Dermis blood vessel endothelial cell (primary cell): Measurements from ENCODE around the gene BCL7A. TPM values are rescaled to one million over a fixed set of nuclear protein-coding genes. Genes with fewer than 3 reads are reported as not detected.
"Not testable (repeated sequence)": the region's sequence is repeated elsewhere in the genome, so short reads cannot be mapped to it uniquely, and the experiment has no call there.

Source experiments
- DNase-seq: peaks from one replicate; pipeline ENCODE4 v3.0.0; 2010
- total RNA-seq: library from RNA; depleted of rRNA; stranded (reverse); fragments of >200 nt; gene quantifications from 2 replicates; pipeline ENCODE4 v1.2.3, GENCODE V29; 2014

The BCL7A gene
- total RNA-seq, 1 donor from 2014 or later: 6.8 TPM

- DNase-seq: peak; percentile 10
Measured at GRCh38 chr12:122028165-122028904, 6.7 kb downstream of the BCL7A start.

- DNase-seq: no peak
Measured at GRCh38 chr12:122028905-122029560, 7.3 kb downstream of the BCL7A start.

- DNase-seq: no peak
Measured at GRCh38 chr12:122029620-122030423, 8.1 kb downstream of the BCL7A start.

GRCh38 chr12:122030424-122031035 is 8.8 kb downstream of the BCL7A start:
- no peak for DNase-seq

GRCh38 chr12:122031342-122032216 is 9.9 kb downstream of the BCL7A start:
- peak; percentile 65 for DNase-seq

GRCh38 chr12:122032580-122032979 is 10.9 kb downstream of the BCL7A start:
- no peak for DNase-seq

GRCh38 chr12:122035292-122035691 is 13.6 kb downstream of the BCL7A start:
- DNase-seq: no peak

GRCh38 chr12:122036153-122036552 is 14.5 kb downstream of the BCL7A start:
- DNase-seq: no peak

- no peak for DNase-seq
Measured at GRCh38 chr12:122040579-122041386, 19.1 kb downstream of the BCL7A start.

GRCh38 chr12:122041458-122041857 is 19.8 kb downstream of the BCL7A start:
- DNase-seq: not testable (repeated sequence)

GRCh38 chr12:122042910-122043309 is 21.2 kb downstream of the BCL7A start:
- DNase-seq: no peak

GRCh38 chr12:122043476-122043875 is 21.8 kb downstream of the BCL7A start:
- no peak for DNase-seq

GRCh38 chr12:122045262-122045661 is 23.6 kb downstream of the BCL7A start:
- DNase-seq: no peak

- no peak for DNase-seq
Measured at GRCh38 chr12:122046145-122046544, 24.5 kb downstream of the BCL7A start.

- DNase-seq: no peak
Measured at GRCh38 chr12:122048151-122048550, 26.5 kb downstream of the BCL7A start.

GRCh38 chr12:122049827-122050226 is 28.1 kb downstream of the BCL7A start:
- DNase-seq: no peak

GRCh38 chr12:122050706-122051105 is 29.0 kb downstream of the BCL7A start:
- DNase-seq: no peak

- peak; percentile 55 for DNase-seq
Measured at GRCh38 chr12:122051231-122051876, 29.7 kb downstream of the BCL7A start.

- DNase-seq: no peak
Measured at GRCh38 chr12:122052285-122052684, 30.6 kb downstream of the BCL7A start.

GRCh38 chr12:122054842-122055520 is 33.3 kb downstream of the BCL7A start:
- no peak for DNase-seq
